Measurements from ENCODE around the gene EYA4. TPM values are rescaled to one million over a fixed set of nuclear protein-coding genes. Genes with fewer than 3 reads are reported as not detected.

EYA4 gene
- total and polyA plus RNA-seq, 4 experiments from 2014 or later = not detected

DNA sequence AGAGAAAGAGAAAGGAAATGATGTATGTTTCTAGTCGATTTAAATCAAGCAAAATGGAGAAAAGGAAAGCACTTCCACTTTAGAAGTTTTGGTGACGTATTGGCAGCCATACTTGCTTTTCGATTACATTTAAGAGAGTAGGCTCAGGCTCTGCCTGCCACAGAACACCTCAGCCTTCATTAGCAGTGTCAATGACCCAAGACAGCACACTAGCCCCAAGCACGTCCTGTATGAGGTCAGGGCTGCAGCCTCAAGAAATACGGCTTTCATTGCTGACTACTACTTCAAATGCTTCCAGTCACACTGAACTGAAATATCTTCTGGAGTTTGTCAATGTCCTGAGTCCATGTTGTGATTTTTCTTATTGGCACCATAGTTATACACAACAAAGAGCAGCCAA is 285.3 kb downstream of the EYA4 start:
- H3K36me3 Mint-ChIP-seq = no peaks in the 10 kb centered on the region
- POLR2A ChIA-PET (ENCODE audit: partially characterized antibody) = no interaction called here

DNA sequence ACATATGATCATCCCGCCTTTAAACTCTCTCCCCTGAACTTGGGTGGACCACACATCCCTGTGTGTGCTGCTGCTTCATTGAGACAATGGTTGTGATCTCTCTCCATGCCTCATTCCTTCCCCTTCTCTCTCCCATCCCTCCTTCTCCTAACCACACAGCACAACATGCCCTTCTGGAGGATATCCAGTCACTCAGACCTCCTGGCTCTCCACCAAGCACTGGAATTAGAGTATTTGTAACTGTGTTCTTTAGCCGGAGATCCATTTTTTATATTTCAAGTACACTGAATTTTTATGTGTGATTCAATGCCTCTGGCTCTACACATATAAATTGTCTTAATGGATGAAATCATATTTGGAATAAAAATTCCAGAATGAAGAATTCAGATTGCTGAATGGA is 287.4 kb downstream of the EYA4 start:
- Mint-ChIP-seq H3K36me3 (no peaks in the 10 kb centered on the region), H3K27ac (no peak overlapping the region), H3K9me3 (no peaks in the 10 kb centered on the region), H3K4me1 (no peaks in the 10 kb centered on the region), H3K4me3 (no peak overlapping the region), H3K27me3 (no peaks in the 10 kb centered on the region)
- H3K27me3 ChIP-seq (ENCODE audit: insufficient read depth, low read length) = no peaks in the 10 kb centered on the region
- no peaks in the 10 kb centered on the region for H3K36me3 ChIP-seq (ENCODE audit: insufficient read depth, low read length)
- POLR2A ChIA-PET (ENCODE audit: partially characterized antibody) = no interaction called here
- H3K4me3 ChIP-seq (ENCODE audit: low read length in 2 of 2) = no peak overlapping the region
- intact Hi-C loops (cut with micrococcal nuclease) = no loop called here
- H3K9me3 ChIP-seq (ENCODE audit: control insufficient read depth in 1 of 2, low read length in 2 of 2) = no peaks in the 10 kb centered on the region
- no peaks in the 10 kb centered on the region for H3K4me1 ChIP-seq (ENCODE audit: insufficient read depth, low read length)
- DNase-seq = no peak
- H3K27ac ChIP-seq (ENCODE audit: low read depth, low read length) = no peak overlapping the region
- CTCF ChIA-PET (ENCODE audit: partially characterized antibody) = no interaction called here

More for the DNA sequence above, 285.3 kb downstream of the EYA4 start:
- Histone ChIP-seq H3K36me3 (ENCODE audit: insufficient read depth, low read length) (no peaks in the 10 kb centered on the region), H3K4me3 (ENCODE audit: low read length in 2 of 2) (no peak overlapping the region), H3K27me3 (ENCODE audit: insufficient read depth, low read length) (no peaks in the 10 kb centered on the region), H3K4me1 (ENCODE audit: insufficient read depth, low read length) (no peaks in the 10 kb centered on the region), H3K9me3 (ENCODE audit: control insufficient read depth in 1 of 2, low read length in 2 of 2) (no peaks in the 10 kb centered on the region), H3K27ac (ENCODE audit: low read depth, low read length) (no peak overlapping the region)
- H3K4me3 Mint-ChIP-seq = no peak overlapping the region
- H3K4me1 Mint-ChIP-seq = no peaks in the 10 kb centered on the region
- H3K27me3 Mint-ChIP-seq = no peaks in the 10 kb centered on the region
- intact Hi-C loops (cut with micrococcal nuclease) = no loop called here
- CTCF ChIA-PET (ENCODE audit: partially characterized antibody) = no interaction called here
- DNase-seq = no peak
- no peak overlapping the region for H3K27ac Mint-ChIP-seq
- H3K9me3 Mint-ChIP-seq = peaks cover 0 to 2% (median 0%) of the 10 kb centered on the region in 8 donors

DNA sequence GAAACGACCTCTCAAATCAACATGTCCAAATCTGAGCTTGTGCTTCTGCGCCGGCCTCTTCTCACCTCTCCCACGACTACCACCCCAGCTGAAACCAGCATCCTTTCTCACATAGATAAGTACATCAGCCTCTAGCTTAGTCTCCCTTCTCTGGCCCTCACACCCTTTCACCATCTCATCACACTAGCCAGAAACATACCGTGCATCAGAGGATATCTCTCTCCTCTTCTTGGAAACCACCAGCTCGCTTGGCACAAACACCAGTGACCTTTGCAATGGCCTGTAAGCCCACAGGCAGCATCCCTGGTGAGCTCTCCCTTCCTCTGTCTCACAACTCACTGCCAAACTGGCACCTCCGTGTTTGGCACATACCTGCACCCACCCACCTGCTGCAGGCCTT is 291.8 kb downstream of the EYA4 start:
- no peaks in the 10 kb centered on the region for H3K9me3 ChIP-seq (ENCODE audit: control insufficient read depth in 1 of 2, low read length in 2 of 2)
- H3K27me3 Mint-ChIP-seq = no peaks in the 10 kb centered on the region
- intact Hi-C loops (cut with micrococcal nuclease) = no loop called here
- H3K4me3 Mint-ChIP-seq = no peak overlapping the region
- no peaks in the 10 kb centered on the region for H3K4me1 Mint-ChIP-seq
- H3K36me3 Mint-ChIP-seq = no peaks in the 10 kb centered on the region
- no peaks in the 10 kb centered on the region for H3K9me3 Mint-ChIP-seq
- POLR2A ChIA-PET (ENCODE audit: partially characterized antibody) = no interaction called here
- H3K36me3 ChIP-seq (ENCODE audit: insufficient read depth, low read length) = no peaks in the 10 kb centered on the region
- CTCF ChIA-PET (ENCODE audit: partially characterized antibody) = no interaction called here
- no peak for DNase-seq
- H3K4me1 ChIP-seq (ENCODE audit: insufficient read depth, low read length) = no peaks in the 10 kb centered on the region
- no peak overlapping the region for H3K4me3 ChIP-seq (ENCODE audit: low read length in 2 of 2)
- H3K27ac ChIP-seq (ENCODE audit: low read depth, low read length) = no peak overlapping the region
- no peaks in the 10 kb centered on the region for H3K27me3 ChIP-seq (ENCODE audit: insufficient read depth, low read length)
- no peak overlapping the region for H3K27ac Mint-ChIP-seq

DNA sequence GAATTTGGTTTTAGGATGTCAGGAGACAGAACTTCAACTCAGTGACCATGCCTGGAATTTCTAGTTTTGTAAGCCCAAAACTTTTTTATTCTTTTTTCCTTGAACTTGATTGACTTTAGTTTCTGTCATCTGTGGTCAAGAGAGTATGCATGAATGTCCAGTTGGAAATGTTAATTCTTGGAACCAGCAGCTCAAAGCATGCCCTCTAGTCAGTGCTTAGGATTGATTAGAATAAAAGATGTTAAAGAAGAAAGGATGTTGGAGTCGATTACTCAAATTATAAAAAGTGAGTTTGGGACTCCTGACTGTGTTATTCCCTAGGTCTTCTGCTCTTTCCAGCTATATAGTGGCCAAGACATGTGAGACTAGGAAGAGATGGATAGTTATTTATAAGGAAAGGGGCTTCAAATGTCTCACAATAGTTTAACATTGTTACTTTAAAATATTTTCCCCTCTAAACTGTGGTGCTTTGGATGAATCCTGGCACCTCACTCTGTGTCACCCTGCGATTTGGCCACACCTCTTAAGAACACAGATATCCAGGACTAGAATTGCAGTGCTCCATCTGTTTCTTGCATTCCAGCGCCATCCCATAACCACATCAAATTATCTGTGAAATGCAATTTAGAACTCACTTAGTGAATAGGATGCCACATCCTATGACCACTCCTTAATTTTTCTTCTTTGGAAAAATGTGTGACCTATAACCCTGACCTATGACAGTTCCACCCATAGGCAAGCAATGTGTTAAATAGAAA is 298.5 kb downstream of the EYA4 start:
- POLR2A ChIA-PET (ENCODE audit: partially characterized antibody) = no interaction called here
- Histone ChIP-seq H3K36me3 (ENCODE audit: insufficient read depth, low read length) (no peaks in the 10 kb centered on the region), H3K4me1 (ENCODE audit: insufficient read depth, low read length) (no peaks in the 10 kb centered on the region), H3K9me3 (ENCODE audit: control insufficient read depth in 1 of 2, low read length in 2 of 2) (no peaks in the 10 kb centered on the region), H3K27ac (ENCODE audit: low read depth, low read length) (no peak overlapping the region), H3K27me3 (ENCODE audit: insufficient read depth, low read length) (no peaks in the 10 kb centered on the region), H3K4me3 (ENCODE audit: low read length in 2 of 2) (no peak overlapping the region)
- H3K4me1 Mint-ChIP-seq = no peaks in the 10 kb centered on the region
- H3K4me3 Mint-ChIP-seq = no peak overlapping the region
- H3K27me3 Mint-ChIP-seq = peaks cover 6 to 10% of the 10 kb centered on the region in 2 donors
- no peak overlapping the region for H3K27ac Mint-ChIP-seq
- no peaks in the 10 kb centered on the region for H3K9me3 Mint-ChIP-seq
- CTCF ChIA-PET (ENCODE audit: partially characterized antibody) = no interaction called here
- no peak for DNase-seq
- no peaks in the 10 kb centered on the region for H3K36me3 Mint-ChIP-seq
- intact Hi-C loops (cut with micrococcal nuclease) = no loop called here

DNA sequence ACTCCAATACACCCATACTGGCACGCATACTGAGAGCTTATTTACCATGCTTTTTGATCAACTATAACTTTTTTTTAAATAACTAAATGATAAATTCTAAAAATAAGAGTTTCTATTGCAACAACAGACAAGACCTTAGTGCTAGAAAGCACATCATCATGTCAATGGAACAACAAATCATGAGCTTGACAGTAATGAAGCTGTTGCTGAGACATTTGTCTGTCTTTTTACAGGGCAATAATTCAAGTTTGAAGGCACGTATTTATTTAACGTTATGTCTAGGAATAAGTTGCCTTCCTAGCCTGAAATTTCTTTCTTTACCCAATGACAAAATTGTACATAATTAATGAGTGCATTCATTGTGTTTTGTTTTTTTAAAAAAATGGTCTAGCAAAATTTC is 299.2 kb downstream of the EYA4 start:
- no peaks in the 10 kb centered on the region for H3K9me3 Mint-ChIP-seq
- intact Hi-C loops (cut with micrococcal nuclease) = no loop called here
- Histone ChIP-seq H3K4me3 (ENCODE audit: low read length in 2 of 2) (no peak overlapping the region), H3K9me3 (ENCODE audit: control insufficient read depth in 1 of 2, low read length in 2 of 2) (no peaks in the 10 kb centered on the region), H3K36me3 (ENCODE audit: insufficient read depth, low read length) (no peaks in the 10 kb centered on the region), H3K4me1 (ENCODE audit: insufficient read depth, low read length) (no peaks in the 10 kb centered on the region), H3K27me3 (ENCODE audit: insufficient read depth, low read length) (no peaks in the 10 kb centered on the region), H3K27ac (ENCODE audit: low read depth, low read length) (no peak overlapping the region)
- H3K4me3 Mint-ChIP-seq = no peak overlapping the region
- no peaks in the 10 kb centered on the region for H3K36me3 Mint-ChIP-seq
- no peaks in the 10 kb centered on the region for H3K4me1 Mint-ChIP-seq
- peaks cover 6 to 10% of the 10 kb centered on the region in 2 donors for H3K27me3 Mint-ChIP-seq
- no peak for DNase-seq
- ChIA-PET POLR2A (ENCODE audit: partially characterized antibody) (no interaction called here), CTCF (ENCODE audit: partially characterized antibody) (no interaction called here)
- H3K27ac Mint-ChIP-seq = no peak overlapping the region

DNA sequence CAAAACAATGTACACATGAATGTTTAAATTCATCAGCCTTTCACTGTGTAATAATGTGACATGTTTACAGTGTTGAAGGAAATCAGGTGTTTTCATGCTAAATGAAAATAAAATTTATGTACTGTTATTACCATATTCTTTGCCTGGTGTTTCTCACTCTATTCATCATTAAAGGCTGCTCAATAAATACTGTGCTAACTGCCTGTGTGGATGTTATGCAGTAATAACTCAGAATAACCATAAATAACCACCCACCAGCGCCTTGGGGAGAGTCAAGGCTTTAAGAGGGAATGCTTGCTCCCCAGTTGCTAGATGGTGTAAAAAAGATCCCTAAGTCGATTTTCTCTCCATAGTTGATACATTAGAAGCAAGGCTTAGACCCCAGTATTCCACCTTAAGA is 299.9 kb downstream of the EYA4 start:
- POLR2A ChIA-PET (ENCODE audit: partially characterized antibody) = no interaction called here
- CTCF ChIA-PET (ENCODE audit: partially characterized antibody) = no interaction called here
- Mint-ChIP-seq H3K9me3 (no peaks in the 10 kb centered on the region), H3K27me3 (peaks cover 6 to 10% of the 10 kb centered on the region in 2 donors), H3K4me3 (no peak overlapping the region), H3K27ac (no peak overlapping the region), H3K4me1 (no peaks in the 10 kb centered on the region), H3K36me3 (no peaks in the 10 kb centered on the region)
- Histone ChIP-seq H3K27ac (ENCODE audit: low read depth, low read length) (no peak overlapping the region), H3K4me1 (ENCODE audit: insufficient read depth, low read length) (no peaks in the 10 kb centered on the region), H3K36me3 (ENCODE audit: insufficient read depth, low read length) (no peaks in the 10 kb centered on the region), H3K9me3 (ENCODE audit: control insufficient read depth in 1 of 2, low read length in 2 of 2) (no peaks in the 10 kb centered on the region), H3K27me3 (ENCODE audit: insufficient read depth, low read length) (no peaks in the 10 kb centered on the region), H3K4me3 (ENCODE audit: low read length in 2 of 2) (no peak overlapping the region)
- intact Hi-C loops (cut with micrococcal nuclease) = no loop called here
- DNase-seq = no peak

DNA sequence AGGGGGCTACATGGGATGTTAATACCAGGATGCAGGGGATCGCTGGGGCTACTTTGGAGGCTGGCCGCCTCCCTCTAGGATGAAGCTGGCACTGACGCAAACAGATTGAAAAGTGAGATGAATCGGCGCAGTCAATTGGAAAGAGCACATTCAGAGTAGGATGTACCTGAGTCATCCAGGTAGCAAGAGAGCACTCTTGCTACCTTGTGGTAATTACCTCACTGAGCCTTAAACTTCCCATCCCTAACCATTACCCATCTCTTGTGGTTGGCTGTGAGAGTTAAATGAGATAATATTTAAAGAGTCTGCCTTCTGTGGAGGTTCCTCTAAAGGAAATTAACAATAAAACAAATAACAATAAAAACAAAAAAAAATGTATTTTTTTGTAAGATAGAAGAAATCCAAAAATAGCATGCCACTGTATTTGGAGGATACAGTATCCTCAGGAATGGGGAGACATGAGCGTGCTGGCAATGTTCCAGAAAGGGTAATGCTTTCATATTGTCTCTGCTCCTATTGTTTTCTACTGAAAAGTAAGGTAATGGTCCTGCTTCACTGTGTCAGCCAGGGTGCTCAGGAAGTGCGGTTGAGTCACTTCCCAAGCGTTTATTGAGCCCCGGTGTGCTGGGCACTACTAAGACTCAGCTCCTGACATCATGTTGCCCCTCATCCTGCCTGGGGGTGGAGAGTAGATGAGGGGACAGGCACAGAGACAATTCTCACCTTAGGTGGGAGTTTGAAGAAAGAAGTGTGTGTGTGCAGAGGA is 301.1 kb downstream of the EYA4 start:
- no peak overlapping the region for H3K27ac Mint-ChIP-seq
- POLR2A ChIA-PET (ENCODE audit: partially characterized antibody) = no interaction called here
- CTCF ChIA-PET (ENCODE audit: partially characterized antibody) = no interaction called here

More for the DNA sequence above, 301.1 kb downstream of the EYA4 start:
- Histone ChIP-seq H3K27ac (ENCODE audit: low read depth, low read length) (no peak overlapping the region), H3K27me3 (ENCODE audit: insufficient read depth, low read length) (no peaks in the 10 kb centered on the region), H3K4me3 (ENCODE audit: low read length in 2 of 2) (no peak overlapping the region), H3K9me3 (ENCODE audit: control insufficient read depth in 1 of 2, low read length in 2 of 2) (no peaks in the 10 kb centered on the region), H3K4me1 (ENCODE audit: insufficient read depth, low read length) (no peaks in the 10 kb centered on the region), H3K36me3 (ENCODE audit: insufficient read depth, low read length) (no peaks in the 10 kb centered on the region)
- intact Hi-C loops (cut with micrococcal nuclease) = no loop called here
- no peak overlapping the region for H3K4me3 Mint-ChIP-seq
- no peaks in the 10 kb centered on the region for H3K9me3 Mint-ChIP-seq
- peaks cover 6 to 10% of the 10 kb centered on the region in 2 donors for H3K27me3 Mint-ChIP-seq
- DNase-seq = no peak
- no peaks in the 10 kb centered on the region for H3K36me3 Mint-ChIP-seq
- H3K4me1 Mint-ChIP-seq = no peaks in the 10 kb centered on the region
